ENCODE results near the gene ABLIM2.

DNA sequence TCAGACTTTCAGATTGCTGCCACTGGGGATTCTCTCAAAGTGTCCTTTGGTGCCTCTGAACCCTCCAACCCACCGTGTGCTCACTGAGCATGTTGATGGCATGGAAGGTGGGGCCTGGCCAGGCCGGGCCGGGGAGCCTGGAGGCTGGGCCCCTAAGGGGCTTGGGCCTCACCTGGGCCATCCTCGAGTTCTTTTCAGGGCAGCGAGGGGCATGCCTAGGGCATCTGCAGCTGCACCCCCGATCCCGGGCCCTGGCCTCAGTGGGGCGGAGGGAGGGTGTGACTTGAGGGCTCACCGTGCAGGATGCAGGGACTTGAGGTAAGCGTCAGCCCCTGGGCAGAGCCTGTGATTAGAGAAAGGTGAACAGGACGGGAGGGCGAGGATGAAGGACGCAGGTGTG, 38.9 kb upstream of the ABLIM2 start:
- TF ChIP-seq, protein P1, sequence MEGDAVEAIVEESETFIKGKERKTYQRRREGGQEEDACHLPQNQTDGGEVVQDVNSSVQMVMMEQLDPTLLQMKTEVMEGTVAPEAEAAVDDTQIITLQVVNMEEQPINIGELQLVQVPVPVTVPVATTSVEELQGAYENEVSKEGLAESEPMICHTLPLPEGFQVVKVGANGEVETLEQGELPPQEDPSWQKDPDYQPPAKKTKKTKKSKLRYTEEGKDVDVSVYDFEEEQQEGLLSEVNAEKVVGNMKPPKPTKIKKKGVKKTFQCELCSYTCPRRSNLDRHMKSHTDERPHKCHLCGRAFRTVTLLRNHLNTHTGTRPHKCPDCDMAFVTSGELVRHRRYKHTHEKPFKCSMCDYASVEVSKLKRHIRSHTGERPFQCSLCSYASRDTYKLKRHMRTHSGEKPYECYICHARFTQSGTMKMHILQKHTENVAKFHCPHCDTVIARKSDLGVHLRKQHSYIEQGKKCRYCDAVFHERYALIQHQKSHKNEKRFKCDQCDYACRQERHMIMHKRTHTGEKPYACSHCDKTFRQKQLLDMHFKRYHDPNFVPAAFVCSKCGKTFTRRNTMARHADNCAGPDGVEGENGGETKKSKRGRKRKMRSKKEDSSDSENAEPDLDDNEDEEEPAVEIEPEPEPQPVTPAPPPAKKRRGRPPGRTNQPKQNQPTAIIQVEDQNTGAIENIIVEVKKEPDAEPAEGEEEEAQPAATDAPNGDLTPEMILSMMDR (IDR thresholded peaks at IDR 0.05; ENCODE audit: insufficient read depth, low read length), result no peak
- no peak for TF ChIP-seq GABPA (IDR thresholded peaks at IDR 0.05; ENCODE audit: low read depth)
